Lung (tissue), 12 donors: Measurements from ENCODE around the gene MS4A18. TPM values are rescaled to one million over a fixed set of nuclear protein-coding genes. Genes with fewer than 3 reads are reported as not detected.

Experiments used
- ATAC-seq: fragments of 200-7000 bp; cut with Tn5 transposase; one replicate; pipeline ENCODE4 v1.9.1; 2020; ENCODE audit warnings: moderate number of reproducible peaks; ENCODE audit not compliant: insufficient read depth, low FRiP score
- DNase-seq, 3 donors: peaks; one replicate each; pipeline ENCODE4 v3.0.0-alpha.2; 2013 to 2017
- H3K27ac ChIP-seq, 2 donors: one replicate each; pipeline ENCODE4 v1.5.1; 2013; ENCODE audit warnings: mild to moderate bottlenecking in 2 of 2, moderate library complexity in 2 of 2, control low read depth in 1 of 2, inconsistent platforms in 1 of 2, low read depth in 1 of 2, low read length in 1 of 2
- H3K27me3 ChIP-seq, 3 donors: one replicate each; pipeline ENCODE4 v1.5.1; 2013; ENCODE audit warnings: low read length in 2 of 3; ENCODE audit not compliant: control insufficient read depth in 3 of 3, insufficient read depth in 3 of 3
- H3K36me3 ChIP-seq, 4 donors: one replicate each; pipeline ENCODE4 v1.5.1; 2013; ENCODE audit warnings: low read length in 4 of 4, mild to moderate bottlenecking in 1 of 4, moderate library complexity in 1 of 4; ENCODE audit not compliant: control insufficient read depth in 4 of 4, insufficient read depth in 4 of 4
- H3K4me1 ChIP-seq, 5 donors: one replicate each; pipeline ENCODE4 v1.5.1; 2013; ENCODE audit warnings: low read length in 5 of 5, mild to moderate bottlenecking in 2 of 5, moderate library complexity in 1 of 5; ENCODE audit not compliant: control insufficient read depth in 5 of 5, insufficient read depth in 5 of 5
- H3K4me3 ChIP-seq: one replicate; pipeline ENCODE4 v1.5.1; 2013; ENCODE audit warnings: mild to moderate bottlenecking, control low read depth, moderate library complexity
- H3K9ac ChIP-seq, 2 donors: one replicate each; pipeline ENCODE4 v1.5.1; 2013; ENCODE audit warnings: low read length in 2 of 2, control low read depth in 1 of 2; ENCODE audit not compliant: insufficient read depth in 1 of 2
- H3K9me3 ChIP-seq, 4 donors: one replicate each; pipeline ENCODE4 v1.5.1; 2013; ENCODE audit warnings: low read length in 3 of 4, mild to moderate bottlenecking in 1 of 4, moderate library complexity in 1 of 4; ENCODE audit not compliant: control insufficient read depth in 4 of 4, insufficient read depth in 3 of 4
- CTCF ChIP-seq: IDR thresholded peaks from 2 replicates; pipeline ENCODE4 v1.5.1; 2012; ENCODE audit warnings: mild to moderate bottlenecking; ENCODE audit errors: control extremely low read depth, extremely low read depth
- WGBS, 2 donors: extraction: QIAGEN DNeasy Blood & Tissue Kit; methylation state at CpG; one replicate each; pipeline ENCODE4 v1.1.7; 2013; 5-methylcytosine and 5-hydroxymethylcytosine counted together
- polyA plus RNA-seq, 2 donors: library from polyadenylated mRNA; stranded (reverse); fragments of 200-250 nt; gene quantifications; one replicate each; pipeline ENCODE4 v1.2.1, GENCODE V29; 2013
- total RNA-seq, 2 donors: library from RNA; depleted of rRNA in 1 of 2; stranded (reverse); fragments of >200 nt in 1 of 2; gene quantifications; one replicate each; pipeline ENCODE4 v1.2.1, GENCODE V29; 2014 to 2021
- donor health status: control.
- donor health status: control.
- donor health status: Bipolar disorder and iron deficiency.
- donor health status: healthy.
- donor health status: DM: yes; HTN: yes; CAD: no.

The MS4A18 gene
- total and polyA plus RNA-seq, 4 donors = 0.03 TPM; not detected in 3

GRCh38 chr11:60771146-60771545, 46.6 kb downstream of the MS4A18 start:
- ATAC-seq (no peak), DNase-seq (no peak)
- Histone ChIP-seq H3K27me3 (peaks cover 0 to 2% (median 0%) of the 10 kb centered on the region in 3 donors), H3K27ac (no peak overlapping the region), H3K4me3 (no peak overlapping the region), H3K4me1 (peaks cover 0 to 2% (median 0%) of the 10 kb centered on the region in 5 donors), H3K9ac (no peak overlapping the region), H3K36me3 (no peaks in the 10 kb centered on the region), H3K9me3 (no peaks in the 10 kb centered on the region)
- 84 to 93% methylated on average over 4 of the region's 4 CpGs for WGBS, 2 donors
- no peak for TF ChIP-seq CTCF

- H3K9ac ChIP-seq = no peak overlapping the region
- DNase-seq = no peak
- peaks cover 0 to 5% (median 0%) of the 10 kb centered on the region in 5 donors for H3K4me1 ChIP-seq
- no peak overlapping the region for H3K4me3 ChIP-seq
- ATAC-seq = no peak
- no peaks in the 10 kb centered on the region for H3K9me3 ChIP-seq
- WGBS, 2 donors = 86 to 93% methylated on average over 16 of the region's 16 CpGs
- H3K27me3 ChIP-seq = no peaks in the 10 kb centered on the region
- H3K27ac ChIP-seq = no peak overlapping the region
- no peaks in the 10 kb centered on the region for H3K36me3 ChIP-seq
- no peak for TF ChIP-seq CTCF
Measured at GRCh38 chr11:60771879-60772525, 47.5 kb downstream of the MS4A18 start.

GRCh38 chr11:60772666-60773065, 48.1 kb downstream of the MS4A18 start:
- no peak overlapping the region for H3K4me3 ChIP-seq
- H3K36me3 ChIP-seq = no peaks in the 10 kb centered on the region
- DNase-seq (no peak), ATAC-seq (no peak)
- H3K27me3 ChIP-seq = no peaks in the 10 kb centered on the region
- H3K9me3 ChIP-seq = no peaks in the 10 kb centered on the region
- no peak overlapping the region for H3K27ac ChIP-seq
- H3K4me1 ChIP-seq = peaks cover 0 to 5% (median 0%) of the 10 kb centered on the region in 5 donors
- no peak overlapping the region for H3K9ac ChIP-seq
- no peak for TF ChIP-seq CTCF
- 90 to 91% methylated on average over 8 of the region's 8 CpGs for WGBS, 2 donors

- H3K4me3 ChIP-seq = no peak overlapping the region
- no peak overlapping the region for H3K9ac ChIP-seq
- no peaks in the 10 kb centered on the region for H3K9me3 ChIP-seq
- DNase-seq (no peak), ATAC-seq (no peak)
- H3K36me3 ChIP-seq = no peaks in the 10 kb centered on the region
- TF ChIP-seq CTCF = no peak
- H3K27ac ChIP-seq = no peak overlapping the region
- 82 to 89% methylated on average over 13 of the region's 13 CpGs for WGBS, 2 donors
- peaks cover 0 to 5% (median 0%) of the 10 kb centered on the region in 5 donors for H3K4me1 ChIP-seq
- no peaks in the 10 kb centered on the region for H3K27me3 ChIP-seq
Measured at GRCh38 chr11:60774726-60775125, 50.2 kb downstream of the MS4A18 start.
